Activated CD4-positive, alpha-beta T cell treated with anti-CD3 and anti-CD28 coated beads, Interleukin-2, amount 10 ng/mL, durations not matched to agents 24 days and 14 days (primary cell): Measurements from ENCODE around the gene PKNOX2. TPM values are rescaled to one million over a fixed set of nuclear protein-coding genes. Genes with fewer than 3 reads are reported as not detected.

ENCODE experiments used
- DNase-seq: peaks from one replicate; pipeline ENCODE4 v3.0.0; 2022
- H3K27ac Mint-ChIP-seq: one replicate; pipeline ENCODE4 v1.8.0; 2022; ENCODE audit warnings: mild to moderate bottlenecking, mixed read lengths
- H3K27me3 Mint-ChIP-seq: one replicate; pipeline ENCODE4 v1.8.0; 2022; ENCODE audit warnings: mixed read lengths
- H3K36me3 Mint-ChIP-seq: one replicate; pipeline ENCODE4 v1.8.0; 2022; ENCODE audit warnings: low read depth, mild to moderate bottlenecking, mixed read lengths
- H3K4me1 Mint-ChIP-seq: one replicate; pipeline ENCODE4 v1.8.0; 2021; ENCODE audit warnings: mixed read lengths
- H3K4me3 Mint-ChIP-seq: one replicate; pipeline ENCODE4 v1.8.0; 2022; ENCODE audit warnings: mild to moderate bottlenecking, moderate library complexity, mixed read lengths
- H3K9me3 Mint-ChIP-seq: one replicate; pipeline ENCODE4 v1.8.0; 2021; ENCODE audit warnings: mixed read lengths
- intact Hi-C: fragments of 100-400 bp; cut with micrococcal nuclease; formaldehyde crosslinking; loops from one replicate; pipeline ENCODE4 v1.15.1; 2023
- total RNA-seq: library from RNA; stranded (reverse); gene quantifications from 2 replicates; pipeline ENCODE4 v1.2.3, GENCODE V29; 2022

PKNOX2 gene
- total RNA-seq, 1 donor from 2014 or later: not detected

GRCh38 chr11:125299821-125300220 is 135.3 kb downstream of the PKNOX2 start:
- Mint-ChIP-seq H3K27me3 (no peaks in the 10 kb centered on the region), H3K36me3 (no peaks in the 10 kb centered on the region), H3K4me1 (no peaks in the 10 kb centered on the region), H3K4me3 (no peak overlapping the region), H3K9me3 (no peaks in the 10 kb centered on the region), H3K27ac (no peak overlapping the region)
- DNase-seq: no peak
- intact Hi-C loops: no loop called here

GRCh38 chr11:125300791-125301218 is 136.3 kb downstream of the PKNOX2 start:
- H3K27ac Mint-ChIP-seq: no peak overlapping the region
- DNase-seq: no peak
- no peaks in the 10 kb centered on the region for H3K4me1 Mint-ChIP-seq
- intact Hi-C loops: no loop called here
- no peaks in the 10 kb centered on the region for H3K9me3 Mint-ChIP-seq
- no peaks in the 10 kb centered on the region for H3K27me3 Mint-ChIP-seq
- H3K36me3 Mint-ChIP-seq: no peaks in the 10 kb centered on the region
- H3K4me3 Mint-ChIP-seq: no peak overlapping the region

GRCh38 chr11:125301346-125301745 is 136.8 kb downstream of the PKNOX2 start:
- H3K9me3 Mint-ChIP-seq: no peaks in the 10 kb centered on the region
- no peaks in the 10 kb centered on the region for H3K36me3 Mint-ChIP-seq
- intact Hi-C loops: no loop called here
- no peaks in the 10 kb centered on the region for H3K27me3 Mint-ChIP-seq
- H3K4me3 Mint-ChIP-seq: no peak overlapping the region
- no peak for DNase-seq
- no peak overlapping the region for H3K27ac Mint-ChIP-seq
- H3K4me1 Mint-ChIP-seq: no peaks in the 10 kb centered on the region

- Mint-ChIP-seq H3K4me1 (no peaks in the 10 kb centered on the region), H3K4me3 (no peak overlapping the region), H3K36me3 (no peaks in the 10 kb centered on the region), H3K27ac (no peak overlapping the region), H3K27me3 (peaks cover 1% of the 10 kb centered on the region), H3K9me3 (no peaks in the 10 kb centered on the region)
- no peak for DNase-seq
- intact Hi-C loops: no loop called here
Measured at GRCh38 chr11:125303186-125303585, 138.6 kb downstream of the PKNOX2 start.

GRCh38 chr11:125303694-125304093 is 139.1 kb downstream of the PKNOX2 start:
- DNase-seq: no peak
- no peaks in the 10 kb centered on the region for H3K9me3 Mint-ChIP-seq
- H3K4me1 Mint-ChIP-seq: no peaks in the 10 kb centered on the region
- intact Hi-C loops: no loop called here
- H3K36me3 Mint-ChIP-seq: no peaks in the 10 kb centered on the region
- no peak overlapping the region for H3K4me3 Mint-ChIP-seq
- no peak overlapping the region for H3K27ac Mint-ChIP-seq
- peaks cover 1% of the 10 kb centered on the region for H3K27me3 Mint-ChIP-seq

GRCh38 chr11:125304136-125304535 is 139.6 kb downstream of the PKNOX2 start:
- no peak for DNase-seq
- Mint-ChIP-seq H3K27me3 (peaks cover 1% of the 10 kb centered on the region), H3K36me3 (no peaks in the 10 kb centered on the region), H3K27ac (no peak overlapping the region), H3K9me3 (no peaks in the 10 kb centered on the region), H3K4me3 (no peak overlapping the region), H3K4me1 (no peaks in the 10 kb centered on the region)
- intact Hi-C loops: no loop called here

GRCh38 chr11:125304876-125305275 is 140.3 kb downstream of the PKNOX2 start:
- peaks cover 1% of the 10 kb centered on the region for H3K27me3 Mint-ChIP-seq
- no peaks in the 10 kb centered on the region for H3K9me3 Mint-ChIP-seq
- no peak overlapping the region for H3K4me3 Mint-ChIP-seq
- DNase-seq: no peak
- no peak overlapping the region for H3K27ac Mint-ChIP-seq
- no peaks in the 10 kb centered on the region for H3K36me3 Mint-ChIP-seq
- no peaks in the 10 kb centered on the region for H3K4me1 Mint-ChIP-seq
- intact Hi-C loops: no loop called here

GRCh38 chr11:125305345-125305744 is 140.8 kb downstream of the PKNOX2 start:
- no peak overlapping the region for H3K4me3 Mint-ChIP-seq
- no peaks in the 10 kb centered on the region for H3K36me3 Mint-ChIP-seq
- no peak overlapping the region for H3K27ac Mint-ChIP-seq
- H3K4me1 Mint-ChIP-seq: no peaks in the 10 kb centered on the region
- intact Hi-C loops: no loop called here
- no peak for DNase-seq
- peaks cover 1% of the 10 kb centered on the region for H3K27me3 Mint-ChIP-seq
- no peaks in the 10 kb centered on the region for H3K9me3 Mint-ChIP-seq

GRCh38 chr11:125306476-125306875 is 141.9 kb downstream of the PKNOX2 start:
- Mint-ChIP-seq H3K4me3 (no peak overlapping the region), H3K27ac (no peak overlapping the region), H3K27me3 (peaks cover 5% of the 10 kb centered on the region), H3K9me3 (no peaks in the 10 kb centered on the region), H3K4me1 (no peaks in the 10 kb centered on the region), H3K36me3 (no peaks in the 10 kb centered on the region)
- no peak for DNase-seq
- intact Hi-C loops: no loop called here

- H3K27me3 Mint-ChIP-seq: peaks cover 5% of the 10 kb centered on the region
- no peaks in the 10 kb centered on the region for H3K9me3 Mint-ChIP-seq
- no peak overlapping the region for H3K27ac Mint-ChIP-seq
- H3K4me3 Mint-ChIP-seq: no peak overlapping the region
- DNase-seq: no peak
- no peaks in the 10 kb centered on the region for H3K4me1 Mint-ChIP-seq
- H3K36me3 Mint-ChIP-seq: no peaks in the 10 kb centered on the region
- intact Hi-C loops: no loop called here
Measured at GRCh38 chr11:125308246-125308645, 143.7 kb downstream of the PKNOX2 start.

- intact Hi-C loops: no loop called here
- Mint-ChIP-seq H3K4me1 (no peaks in the 10 kb centered on the region), H3K27ac (no peak overlapping the region), H3K27me3 (peaks cover 10% of the 10 kb centered on the region), H3K9me3 (no peaks in the 10 kb centered on the region), H3K4me3 (no peak overlapping the region), H3K36me3 (no peaks in the 10 kb centered on the region)
- DNase-seq: no peak
Measured at GRCh38 chr11:125312391-125312790, 147.8 kb downstream of the PKNOX2 start.

- Mint-ChIP-seq H3K27ac (no peak overlapping the region), H3K27me3 (peaks cover 9% of the 10 kb centered on the region), H3K4me1 (no peaks in the 10 kb centered on the region), H3K9me3 (no peaks in the 10 kb centered on the region), H3K4me3 (no peak overlapping the region), H3K36me3 (no peaks in the 10 kb centered on the region)
- intact Hi-C loops: no loop called here
- no peak for DNase-seq
Measured at GRCh38 chr11:125312812-125313211, 148.3 kb downstream of the PKNOX2 start.

GRCh38 chr11:125313271-125314219 is 149.0 kb downstream of the PKNOX2 start:
- no peaks in the 10 kb centered on the region for H3K4me1 Mint-ChIP-seq
- no peaks in the 10 kb centered on the region for H3K9me3 Mint-ChIP-seq
- intact Hi-C loops: no loop called here
- H3K27me3 Mint-ChIP-seq: peaks cover 8% of the 10 kb centered on the region
- H3K36me3 Mint-ChIP-seq: no peaks in the 10 kb centered on the region
- H3K27ac Mint-ChIP-seq: no peak overlapping the region
- no peak overlapping the region for H3K4me3 Mint-ChIP-seq
- DNase-seq: no peak

GRCh38 chr11:125314276-125315078 is 149.9 kb downstream of the PKNOX2 start:
- H3K27ac Mint-ChIP-seq: no peak overlapping the region
- intact Hi-C loops: no loop called here
- H3K36me3 Mint-ChIP-seq: no peaks in the 10 kb centered on the region
- peaks cover 8% of the 10 kb centered on the region for H3K27me3 Mint-ChIP-seq
- no peak for DNase-seq
- no peaks in the 10 kb centered on the region for H3K9me3 Mint-ChIP-seq
- no peak overlapping the region for H3K4me3 Mint-ChIP-seq
- H3K4me1 Mint-ChIP-seq: no peaks in the 10 kb centered on the region
